BJ (cell line): ENCODE measurements around the gene TM6SF1. TPM values are rescaled to one million over a fixed set of nuclear protein-coding genes. Genes with fewer than 3 reads are reported as not detected.

Experiments used
- CTCF ChIA-PET: fragments of 350-600 bp; formaldehyde crosslinking; extraction: SDS; loops from one replicate; lab custom pipeline; 2021; ENCODE audit warnings: antibody characterized with exemption, inconsistent platforms; lab: Yijun Ruan, JAX
- POLR2A ChIA-PET: fragments of 300-600 bp; sonication (Branson Sonifier 250); formaldehyde crosslinking; extraction: SDS; loops from one replicate; lab custom pipeline; 2021; ENCODE audit warnings: antibody characterized with exemption; lab: Charles Lee
- DNase-seq: peaks from one replicate; pipeline ENCODE4 v3.0.0-alpha.2; 2011; ENCODE audit warnings: low read depth
- H3K27me3 ChIP-seq: 2 replicates; pipeline ENCODE4 v1.6.0; 2011; ENCODE audit warnings: low read length; ENCODE audit not compliant: control insufficient read depth, insufficient read depth
- H3K36me3 ChIP-seq: 2 replicates; pipeline ENCODE4 v1.5.1; 2011; ENCODE audit warnings: low read length; ENCODE audit not compliant: control insufficient read depth, insufficient read depth
- H3K4me3 ChIP-seq: 2 replicates; pipeline ENCODE4 v1.5.1; 2011; ENCODE audit warnings: low read depth, mild to moderate bottlenecking, control low read depth, low read length
- CTCF ChIP-seq: IDR thresholded peaks from 2 replicates; pipeline ENCODE4 v1.5.1; 2011; ENCODE audit warnings: low read depth, mild to moderate bottlenecking, control low read depth, inconsistent platforms, low read length, moderate library complexity; ENCODE audit not compliant: insufficient read depth
- polyA plus RNA-seq: library from polyadenylated mRNA; depleted of rRNA; stranded (reverse); fragments of >200 nt; gene quantifications from 2 replicates; pipeline ENCODE4 v1.2.3, GENCODE V29; 2011; rRNA removed
- small RNA-seq: library from RNA; depleted of rRNA; stranded (forward); fragments of <200 nt; gene quantifications from one replicate; pipeline ENCODE3, GENCODE V24; 2012; ENCODE audit warnings: low replicate concordance, low read depth; ENCODE audit not compliant: insufficient read length

Gene TM6SF1
- polyA plus RNA-seq, 1 experiment: 3.2 TPM

- POLR2A ChIA-PET: no interaction called here
- Histone ChIP-seq H3K27me3 (no peaks in the 10 kb centered on the region), H3K4me3 (no peak overlapping the region), H3K36me3 (no peaks in the 10 kb centered on the region)
- no peak for DNase-seq
- CTCF ChIA-PET: no interaction called here
- no peak for TF ChIP-seq CTCF
Observed at GRCh38 chr15:83185561-83185960, 78.1 kb downstream of the TM6SF1 start.

Small RNA genes lying within 50 kb of the gene (small RNA-seq; reads per million reads assigned to genes)
- gene MIR4515: not detected

Other genes starting within 250 kb of the TM6SF1 start
- gene HOMER2, start 154.9 kb upstream of the TM6SF1 start, polyA plus RNA-seq: 0.83 and 1.4 TPM in 2 replicates
- gene RAMAC, start 121.4 kb upstream of the TM6SF1 start, polyA plus RNA-seq: 20.3 and 30.6 TPM in 2 replicates
- 17.9 and 21.1 TPM in 2 replicates for gene C15orf40, start 96.0 kb upstream of the TM6SF1 start, polyA plus RNA-seq
- 35.0 and 70.7 TPM in 2 replicates for gene BTBD1, start 40.4 kb upstream of the TM6SF1 start, polyA plus RNA-seq
- gene HDGFL3, start 100.2 kb downstream of the TM6SF1 start, polyA plus RNA-seq: 5.7 and 24.5 TPM in 2 replicates
- gene BNC1, start 177.0 kb downstream of the TM6SF1 start, polyA plus RNA-seq: 1.1 and 1.4 TPM in 2 replicates